Hypothalamus (tissue), 51 donors: ENCODE measurements around the gene SMIM3.
"Not testable (repeated sequence)": the region's sequence is repeated elsewhere in the genome, so short reads cannot be mapped to it uniquely, and the experiment has no call there.

ENCODE experiments used
- DNase-seq, 51 donors: peaks; one replicate each; lab custom pipeline; 2025; lab: John Stamatoyannopoulos, UW

The SMIM3 gene, protein sequence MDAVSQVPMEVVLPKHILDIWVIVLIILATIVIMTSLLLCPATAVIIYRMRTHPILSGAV

DNA sequence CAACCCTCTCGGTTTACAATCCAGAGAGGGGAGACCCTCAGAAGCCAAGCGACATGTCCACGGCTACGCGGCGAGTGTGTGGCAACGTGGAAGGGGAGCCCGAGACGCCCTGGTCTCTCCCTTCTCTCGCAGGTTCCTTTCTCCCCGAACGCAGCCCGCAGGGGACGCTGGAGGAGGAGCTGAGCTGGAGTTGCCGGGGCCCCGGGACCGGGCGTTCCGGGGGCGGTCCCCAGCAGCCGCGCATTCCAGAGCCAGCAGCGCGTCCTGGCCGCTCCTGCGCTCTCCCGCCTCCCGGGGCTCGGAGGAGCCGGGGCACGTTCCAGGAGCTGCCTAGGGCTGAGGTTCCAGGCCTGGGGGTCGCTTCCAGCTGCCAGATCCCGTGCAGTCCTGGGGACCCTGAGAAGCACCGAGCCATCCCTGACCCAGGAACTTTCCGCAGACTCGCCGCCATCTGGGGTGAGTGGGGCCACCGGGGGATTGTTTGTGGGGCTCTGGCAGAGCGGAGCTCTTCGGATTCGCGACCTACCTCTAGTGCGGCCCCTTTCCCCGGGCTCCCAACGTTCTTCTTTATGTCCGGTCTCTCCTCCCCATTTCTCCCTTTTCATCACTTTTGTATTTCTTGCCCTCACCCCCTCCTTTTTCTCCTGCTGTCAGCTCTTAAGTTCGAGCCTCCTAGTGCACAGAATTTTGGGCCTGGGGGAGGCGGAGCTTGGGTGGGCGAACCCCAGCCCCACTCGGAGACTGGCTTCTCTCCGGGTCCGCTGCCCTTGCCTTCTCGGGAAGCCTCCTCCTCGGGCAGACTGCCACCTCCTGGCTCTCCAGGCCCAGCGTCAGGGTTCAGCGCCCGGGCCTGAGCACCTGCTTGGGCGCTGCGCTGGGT, at the start of gene SMIM3:
SMIM3 (plus strand) TSS at position 241 of the 880 bp plus-strand sequence. CDS start 16,684 bp downstream, outside the sequence.
- peak in 36 of 51 donors; percentile 14 to 67 (median 48) for DNase-seq

DNA sequence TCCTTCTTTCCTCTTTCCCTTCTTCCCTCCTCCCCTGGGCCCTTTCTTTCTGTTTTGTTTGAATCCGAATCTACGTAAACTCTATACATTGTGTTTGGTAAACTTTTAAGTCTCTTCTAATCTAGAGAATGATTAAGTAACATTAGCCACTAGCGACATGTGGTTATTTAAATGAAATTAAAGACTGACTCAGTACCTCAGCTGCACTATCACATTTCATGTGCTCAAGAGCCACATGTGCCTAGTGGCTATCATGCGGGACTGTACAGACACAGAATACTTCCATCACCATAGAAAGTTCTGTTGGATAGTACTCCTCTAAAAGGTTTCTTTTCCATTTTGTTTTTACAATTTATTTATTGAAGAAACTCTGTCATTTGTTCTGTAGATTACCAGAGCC, 48.7 kb upstream of the SMIM3 start:
- no peak for DNase-seq

DNA sequence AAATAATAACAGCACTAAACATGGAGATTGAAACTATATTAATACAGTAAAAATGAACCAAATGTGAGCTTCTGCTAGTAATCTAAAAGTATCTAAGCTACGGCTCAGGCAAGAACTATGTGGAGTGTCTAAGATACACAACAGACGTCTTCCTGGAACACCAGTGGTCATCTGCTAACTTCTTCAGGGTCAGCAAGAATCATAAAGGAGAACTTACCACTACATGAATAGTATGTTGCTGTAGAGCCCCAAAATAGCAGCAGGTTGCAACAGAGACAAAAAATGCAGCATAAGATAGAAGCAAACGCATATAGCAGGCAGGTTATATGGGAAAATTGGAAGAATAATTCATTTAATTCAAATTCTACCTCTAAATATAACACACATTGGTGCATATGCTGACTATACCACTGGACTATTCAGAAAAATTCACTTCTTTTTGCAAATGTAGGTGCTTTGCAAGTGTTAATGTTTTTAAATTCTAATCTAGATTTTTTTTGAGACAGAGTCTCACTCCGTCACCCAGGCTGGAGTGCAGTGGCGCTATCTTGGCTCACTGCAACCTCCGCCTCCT, 46.8 kb upstream of the SMIM3 start:
- DNase-seq, result peak in 3 of 51 donors; percentile 4 to 9 (median 8)

DNA sequence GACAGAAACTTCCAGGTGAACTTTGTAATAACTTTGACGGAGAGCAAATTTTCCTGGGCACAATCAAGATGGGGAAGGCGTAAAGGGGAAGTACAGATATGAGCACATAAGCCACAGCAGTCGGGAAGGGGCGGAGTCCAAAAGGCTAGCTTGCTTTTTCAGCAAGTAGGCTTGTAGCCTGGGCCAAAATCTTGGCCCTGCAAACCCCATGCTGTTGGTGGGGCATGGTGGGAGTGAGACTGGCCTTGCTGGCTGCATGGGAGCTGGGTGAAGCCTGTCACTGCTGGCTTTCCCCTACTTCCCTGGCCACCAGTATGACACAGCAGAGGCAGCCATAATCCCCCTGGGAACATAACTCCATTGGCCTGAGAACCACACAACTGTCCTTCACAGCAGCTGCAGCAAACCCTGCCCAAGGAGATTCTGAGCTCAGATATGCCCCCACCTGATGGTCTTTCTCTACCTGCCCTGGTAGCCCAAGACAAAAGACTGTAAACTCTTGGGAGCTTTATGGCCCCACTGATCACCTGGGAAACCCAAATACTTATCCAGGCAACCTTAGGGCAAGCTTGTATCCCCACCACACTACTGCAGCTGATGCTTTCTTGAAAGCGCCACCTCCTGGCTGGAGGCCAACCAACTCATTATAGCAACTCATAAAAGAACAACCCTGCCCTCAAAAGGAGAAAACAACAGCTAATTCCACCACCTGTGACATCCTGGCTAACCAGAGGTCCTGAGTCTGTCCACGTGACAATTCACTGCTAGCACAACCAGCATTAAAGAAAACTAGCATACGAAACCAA, 43.8 kb upstream of the SMIM3 start:
- DNase-seq, result peak in 9 of 51 donors; percentile 3 to 22 (median 13)

DNA sequence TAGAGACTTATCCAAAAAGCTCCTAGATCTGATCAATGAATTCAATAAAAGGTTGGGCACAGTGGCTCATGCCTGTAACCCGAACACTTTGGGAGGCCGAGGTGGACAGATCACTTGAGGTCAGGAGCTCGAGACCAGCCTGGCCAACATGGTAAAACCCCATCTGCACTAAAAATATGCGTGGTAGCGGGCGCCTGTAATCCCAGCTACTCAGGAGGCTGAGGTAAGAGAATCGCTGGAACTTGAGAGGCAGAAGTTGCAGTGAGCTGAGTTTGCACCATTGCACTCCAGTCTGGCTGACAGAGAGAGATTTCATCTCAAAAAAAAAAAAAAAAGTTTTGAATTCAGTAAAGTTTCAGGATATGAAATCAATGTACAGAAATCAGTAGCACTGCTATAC, 39.7 kb upstream of the SMIM3 start:
- DNase-seq, result no peak

DNA sequence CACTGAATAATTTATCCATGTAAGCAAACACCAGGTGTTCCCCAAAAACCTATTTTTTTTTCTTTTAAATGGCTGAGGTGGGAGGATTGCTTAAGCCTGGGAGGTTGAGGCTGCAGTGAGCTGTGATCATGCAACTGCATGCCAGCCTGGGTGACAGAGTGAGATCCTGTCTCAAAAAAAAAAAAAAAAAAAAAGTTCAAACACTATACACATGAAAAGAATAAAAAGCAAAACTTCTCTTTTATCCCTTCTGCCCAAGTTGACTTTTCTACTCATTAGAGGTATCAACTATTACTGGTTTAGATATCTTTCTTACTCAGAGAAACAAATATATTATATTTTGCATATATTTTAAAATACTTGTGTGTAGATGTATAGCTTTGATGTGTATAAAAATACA, 37.6 kb upstream of the SMIM3 start:
- no peak for DNase-seq

DNA sequence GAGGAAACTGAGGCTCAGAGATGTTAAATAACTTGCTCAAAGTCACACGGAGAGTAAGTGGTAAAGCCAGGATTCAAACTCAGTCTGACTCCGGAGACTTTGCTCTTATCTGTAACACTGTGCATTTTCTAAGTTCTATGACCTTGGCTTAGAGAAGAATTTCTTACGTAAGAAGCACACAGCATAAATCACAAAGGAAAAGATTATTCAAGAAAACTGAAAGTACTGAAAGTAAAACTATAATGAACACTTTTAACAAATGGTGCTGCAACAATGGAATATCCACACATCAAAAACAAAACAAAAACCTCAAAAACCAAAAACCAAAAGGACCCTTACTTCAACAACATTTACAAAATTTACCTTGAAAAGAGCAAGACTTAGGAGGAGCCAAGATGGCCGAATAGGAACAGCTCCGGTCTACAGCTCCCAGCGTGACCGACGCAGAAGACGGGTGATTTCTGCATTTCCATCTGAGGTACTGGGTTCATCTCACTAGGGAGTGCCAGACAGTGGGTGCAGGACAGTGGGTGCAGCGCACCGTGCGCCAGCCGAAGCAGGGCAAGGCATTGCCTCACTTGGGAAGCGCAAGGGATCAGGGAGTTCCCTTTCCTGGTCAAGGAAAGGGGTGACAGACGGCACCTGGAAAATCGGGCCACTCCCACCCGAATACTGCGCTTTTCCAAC, 36.0 kb upstream of the SMIM3 start:
- not testable (repeated sequence) for DNase-seq

DNA sequence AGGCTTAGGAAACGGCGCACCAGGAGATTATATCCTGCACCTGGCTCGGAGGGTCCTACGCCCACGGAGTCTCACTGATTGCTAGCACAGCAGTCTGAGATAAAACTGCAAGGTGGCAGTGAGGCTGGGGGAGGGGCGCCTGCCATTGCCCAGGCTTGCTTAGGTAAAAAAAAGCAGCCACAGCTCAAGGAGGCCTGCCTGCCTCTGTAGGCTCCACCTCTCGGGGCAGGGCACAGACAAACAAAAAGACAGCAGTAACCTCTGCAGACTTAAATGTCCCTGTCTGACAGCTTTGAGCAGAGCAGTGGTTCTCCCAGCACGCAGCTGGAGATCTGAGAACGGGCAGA, 35.4 kb upstream of the SMIM3 start:
- not testable (repeated sequence) for DNase-seq

DNA sequence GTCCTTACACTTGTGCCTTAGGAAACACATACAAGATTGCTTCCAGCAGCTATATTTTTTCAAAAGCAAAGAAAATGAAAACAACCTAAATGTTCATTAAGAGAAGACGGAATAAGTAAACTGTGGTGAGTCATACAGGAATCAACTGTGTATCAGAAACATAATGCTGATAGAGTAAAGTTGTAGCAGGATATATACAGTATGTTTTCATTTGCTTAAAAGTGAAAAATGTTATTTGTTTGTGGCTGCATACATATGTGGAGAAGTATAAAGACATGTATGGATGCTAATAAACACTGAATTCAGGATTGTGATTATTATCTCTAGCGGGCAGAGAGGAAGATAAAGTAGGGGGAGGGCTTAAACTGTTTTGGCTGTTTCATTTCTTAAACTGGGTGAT, 28.1 kb upstream of the SMIM3 start:
- DNase-seq, result no peak

DNA sequence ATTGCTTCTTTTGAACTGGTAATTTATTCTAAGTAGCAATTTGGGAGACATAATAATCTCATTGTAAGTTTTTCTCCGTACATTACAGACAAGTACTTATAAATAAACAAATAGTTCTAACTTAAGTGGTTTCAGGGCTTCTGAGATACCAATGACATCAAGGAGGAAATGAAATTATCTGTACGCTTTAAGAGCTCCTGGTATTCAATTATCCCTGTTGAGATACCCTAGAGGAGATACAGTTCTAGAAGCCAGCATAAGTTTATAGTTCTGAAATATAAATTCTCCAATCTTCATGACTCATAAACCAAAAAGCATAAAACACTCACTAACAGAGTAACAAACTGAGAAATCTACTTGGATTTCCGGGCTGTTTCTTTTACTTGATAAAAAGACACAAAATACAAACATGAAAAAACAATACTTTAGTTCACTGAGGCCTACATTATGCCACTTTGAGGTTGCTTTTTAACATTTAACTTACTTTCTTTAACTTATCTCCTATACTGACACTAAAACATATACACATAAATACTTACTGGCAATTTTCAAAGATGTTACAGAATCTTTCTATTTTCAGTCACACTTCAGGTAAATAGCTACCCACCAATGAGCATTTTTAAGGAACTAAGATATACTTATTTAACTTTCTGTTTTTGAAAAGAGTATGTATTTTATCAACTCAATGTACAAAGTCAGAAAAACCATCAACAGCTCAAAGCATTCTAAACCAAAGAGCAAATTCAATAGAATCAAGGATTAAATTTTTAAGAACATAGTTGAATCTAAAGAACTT, 27.3 kb upstream of the SMIM3 start:
- DNase-seq, result no peak

DNA sequence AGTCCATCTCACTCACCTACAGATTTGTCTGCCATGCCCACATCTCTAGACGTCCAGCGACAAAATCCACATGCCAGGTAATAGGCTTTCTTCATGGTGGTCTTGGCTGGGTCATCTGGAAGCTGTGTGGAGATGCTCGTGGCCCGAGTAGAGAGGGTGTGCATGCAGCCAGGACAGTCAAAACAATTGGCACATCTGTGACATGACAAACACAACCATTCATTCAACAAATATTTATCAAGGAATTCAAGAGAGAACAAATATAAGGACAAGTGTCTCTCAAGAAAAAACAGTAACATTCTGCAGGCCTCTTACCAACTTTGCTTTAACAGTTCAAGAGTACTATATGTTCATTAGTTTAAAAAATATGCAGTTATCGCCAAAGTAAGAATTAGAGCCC, 25.1 kb upstream of the SMIM3 start:
- no peak for DNase-seq

DNA sequence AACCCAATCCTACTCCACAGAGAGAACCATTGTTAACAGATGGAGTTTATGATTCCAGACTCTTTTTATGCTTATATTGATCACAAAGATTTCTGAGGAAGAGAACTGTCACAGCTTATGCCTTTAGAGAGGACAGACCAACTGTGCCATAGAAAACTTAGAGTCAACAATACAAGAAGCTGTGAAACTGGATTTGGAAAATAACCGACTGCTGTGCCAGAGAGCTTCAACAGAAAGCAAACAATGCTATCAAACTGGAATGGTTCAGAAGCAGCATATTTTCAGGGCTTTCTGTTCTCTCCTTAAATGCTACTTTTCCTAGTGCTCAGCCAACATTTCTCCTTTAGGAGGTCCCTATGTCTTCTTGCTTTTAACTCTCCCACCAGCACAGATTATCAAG, 24.7 kb upstream of the SMIM3 start:
- DNase-seq, result no peak

DNA sequence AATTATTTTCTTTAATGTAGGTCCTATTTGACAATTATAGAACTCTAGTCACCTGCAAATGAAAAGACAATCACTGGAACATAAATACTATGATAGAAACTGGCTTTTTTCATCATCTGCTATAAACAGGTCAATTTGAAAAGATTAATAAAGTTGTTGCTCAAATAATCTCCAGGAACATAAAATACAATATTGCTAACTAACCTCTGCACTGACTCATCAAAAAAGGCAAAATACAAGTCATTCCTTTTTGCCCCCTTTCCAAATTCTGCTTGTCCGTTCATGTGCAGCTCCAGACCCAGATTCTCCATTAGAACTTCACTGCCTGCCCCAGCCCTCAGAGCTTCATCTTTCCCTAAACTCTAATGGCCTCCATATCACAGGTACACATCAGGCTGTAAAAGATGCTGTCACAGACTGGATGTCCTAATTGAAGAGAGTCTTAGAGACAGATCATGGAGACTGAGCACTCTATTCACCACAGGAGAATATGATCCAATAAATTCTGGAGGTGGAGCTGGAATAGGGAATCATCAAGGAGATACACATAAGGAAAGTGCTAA, 21.4 kb upstream of the SMIM3 start:
- no peak for DNase-seq

DNA sequence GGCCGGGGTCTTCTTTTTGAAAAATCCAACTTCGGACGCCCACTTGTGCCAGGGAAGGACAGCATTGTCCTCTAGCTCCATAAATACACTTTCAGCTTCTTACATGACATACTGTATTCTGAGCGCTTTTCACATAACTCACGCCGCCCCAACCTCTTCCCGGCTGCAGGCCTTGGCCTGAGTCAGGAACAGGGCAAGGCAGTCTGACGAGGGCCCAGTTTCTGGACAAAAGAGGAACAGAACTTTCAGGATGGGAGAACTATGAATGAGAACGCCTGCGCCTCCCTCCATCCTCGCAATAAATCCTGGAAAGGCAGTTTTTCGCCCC, 20.4 kb upstream of the SMIM3 start:
- DNase-seq, result no peak

DNA sequence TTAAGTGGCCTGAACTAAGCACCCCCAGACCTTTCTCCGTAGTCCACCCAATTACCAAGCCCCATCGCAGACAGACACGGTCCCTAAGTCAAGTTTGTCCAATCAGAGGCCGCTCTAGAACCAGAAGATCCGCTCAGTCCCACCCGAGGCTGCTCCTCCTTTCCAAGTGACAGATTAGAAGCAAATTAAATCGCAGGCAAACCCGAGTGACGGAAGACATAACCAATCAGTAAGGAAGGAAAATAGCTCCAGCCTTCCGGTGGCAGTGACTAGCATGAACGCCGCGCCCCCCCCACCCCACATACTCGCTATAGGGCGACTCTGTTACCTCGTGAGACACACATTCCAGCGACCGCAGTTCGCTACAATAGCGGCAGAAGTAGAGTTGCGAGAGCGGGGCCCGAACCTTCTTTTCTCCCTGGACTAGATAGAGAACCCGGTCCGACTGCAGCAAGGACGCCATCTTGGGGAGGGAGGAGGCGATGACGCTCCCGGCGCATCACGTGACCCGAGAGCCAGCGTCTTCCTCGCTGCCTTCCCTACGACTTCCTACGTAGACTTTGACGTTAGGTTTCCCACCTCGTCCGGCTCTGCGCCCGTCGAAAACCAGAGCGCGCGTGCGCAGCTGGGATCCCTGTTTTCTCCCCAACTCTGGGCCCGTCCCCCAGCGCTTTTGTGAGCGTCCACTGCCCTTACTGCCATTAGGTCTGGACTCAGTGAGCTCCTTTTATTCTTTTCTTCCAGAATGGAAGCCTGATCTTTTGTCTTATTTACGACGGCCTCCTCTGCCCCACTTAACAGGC, 19.8 kb upstream of the SMIM3 start, which contains the start of gene DCTN4:
DCTN4 (minus strand) TSS at position 487 of the 803 bp plus-strand sequence; CDS start at position 463, 24 bp downstream.
- peak; percentile 83 to 100 (median 96) for DNase-seq

DNA sequence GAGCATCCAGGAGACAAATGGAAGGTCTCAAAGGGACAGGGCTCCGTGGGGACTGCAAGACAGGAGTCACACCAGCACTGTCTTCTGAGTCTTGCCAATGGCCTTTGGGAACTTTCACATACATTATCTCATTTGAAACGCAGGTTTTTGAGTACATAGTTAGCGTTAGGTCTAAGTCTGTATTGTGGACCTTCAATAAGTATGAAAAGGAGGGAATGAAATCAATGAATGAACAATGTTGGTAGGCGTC, 19.3 kb upstream of the SMIM3 start:
- no peak for DNase-seq

DNA sequence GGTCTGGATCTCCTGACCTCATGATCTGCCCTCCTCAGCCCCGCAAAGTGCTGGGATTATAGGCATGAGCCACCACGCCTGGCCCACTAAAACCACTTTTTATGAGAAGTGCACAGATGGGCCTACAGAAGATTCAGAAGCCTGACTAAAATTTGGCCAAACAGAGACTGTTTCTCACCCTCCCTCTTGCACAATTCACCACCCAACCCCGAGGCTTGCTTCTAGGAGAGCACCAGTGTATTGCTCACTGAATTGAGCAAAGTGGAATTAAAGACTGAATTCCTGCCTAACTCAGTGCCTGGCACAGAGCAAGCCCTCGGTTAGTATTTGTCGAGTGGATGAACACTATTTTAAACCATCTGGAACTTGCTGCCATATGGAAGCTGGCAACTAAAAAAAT, 16.3 kb upstream of the SMIM3 start:
- no peak for DNase-seq

DNA sequence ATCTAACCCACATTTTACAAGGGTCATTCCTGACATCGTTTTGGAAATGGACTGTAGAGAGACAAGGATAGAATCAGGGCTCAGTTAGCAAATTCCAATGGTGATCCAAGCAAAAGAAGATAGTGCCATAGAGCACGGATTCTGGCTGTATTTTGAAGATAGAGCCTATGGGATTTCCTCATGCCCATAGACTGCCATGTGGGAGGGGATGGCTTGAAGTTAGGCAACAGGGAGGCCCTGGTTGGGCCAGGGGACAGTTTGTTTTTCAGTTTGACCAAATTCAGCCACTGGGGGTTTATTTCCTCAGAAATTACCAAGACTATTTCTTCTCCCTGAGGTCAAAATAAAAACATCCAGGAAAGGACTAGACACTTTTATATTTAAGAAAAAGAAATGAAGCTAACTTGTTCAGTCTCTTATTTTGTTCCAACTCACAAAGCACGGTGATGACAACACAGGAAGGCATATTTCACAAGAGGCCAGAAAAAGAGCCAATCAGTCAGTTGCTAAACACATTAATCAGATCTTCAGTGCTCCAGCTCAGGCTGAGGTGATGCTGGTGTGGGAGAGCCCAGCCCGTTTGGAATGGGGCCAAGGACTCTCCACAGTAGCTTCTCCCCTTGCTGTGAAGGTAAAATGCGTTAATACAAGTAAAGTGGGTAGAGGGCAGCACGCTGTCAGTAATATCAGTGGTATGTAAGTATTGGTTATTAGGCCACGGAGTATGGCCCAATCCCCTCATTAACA, 15.4 kb upstream of the SMIM3 start:
- DNase-seq, result peak in 1 of 51 donors; percentile 26
